D721Med (cell line): ENCODE data around the gene DUOXA2.

ENCODE experiments used
- DNase-seq: peaks from one replicate; pipeline ENCODE4 v3.0.0; 2011; ENCODE audit warnings: low spot score; ENCODE audit not compliant: insufficient read length
- FAIRE-seq: peaks from 2 replicates; lab custom pipeline; 2011; peaks lifted over from hg19 to GRCh38; lab: Jason Lieb, UNC
- CTCF ChIP-seq: IDR thresholded peaks from 2 replicates; pipeline ENCODE4 v1.5.1; 2012; ENCODE audit warnings: mild to moderate bottlenecking, control low read depth; ENCODE audit not compliant: insufficient read depth; ENCODE audit errors: missing control alignments

Gene DUOXA2

GRCh38 chr15:45116006-45116481 lies 1.9 kb downstream of the DUOXA2 start:
- TF ChIP-seq CTCF: no peak
- DNase-seq (no peak), FAIRE-seq (no peak)

- DNase-seq: no peak
- TF ChIP-seq CTCF: no peak
- no peak for FAIRE-seq
These were observed 2.6 kb downstream of the DUOXA2 start for GRCh38 chr15:45116482-45117307.

- DNase-seq (no peak), FAIRE-seq (no peak)
- no peak for TF ChIP-seq CTCF
These were observed 3.4 kb downstream of the DUOXA2 start for GRCh38 chr15:45117308-45118130.

- FAIRE-seq: peak; percentile 21
- TF ChIP-seq CTCF: peak; percentile 100
- peak; percentile 98 for DNase-seq
These were observed 4.0 kb downstream of the DUOXA2 start for GRCh38 chr15:45118131-45118588.

- no peak for DNase-seq
- FAIRE-seq: no peak
- TF ChIP-seq CTCF: no peak
These were observed 4.9 kb downstream of the DUOXA2 start for GRCh38 chr15:45118996-45119395.

GRCh38 chr15:45120081-45120972 lies 6.2 kb downstream of the DUOXA2 start:
- DNase-seq: no peak
- TF ChIP-seq CTCF: no peak
- no peak for FAIRE-seq
